RWPE1 (cell line): ENCODE measurements around the gene IFTAP.

Experiments used
- CTCF ChIA-PET: fragments of 350-600 bp; sonication (Branson Sonifier 250); formaldehyde crosslinking; extraction: SDS; loops from one replicate; lab custom pipeline; 2021; lab: Yijun Ruan, JAX
- POLR2A ChIA-PET: fragments of 400-600 bp; formaldehyde crosslinking; extraction: SDS; loops from one replicate; lab custom pipeline; 2020; ENCODE audit warnings: antibody characterized with exemption; ENCODE audit not compliant: low non-redundant PET; lab: Yijun Ruan, JAX
- DNase-seq: peaks from one replicate; pipeline ENCODE4 v3.0.0; 2012; ENCODE audit warnings: low spot score
- H3K27ac ChIP-seq: fragments of 450-650 bp; 2 replicates; pipeline ENCODE4 v1.5.1; 2017
- CTCF ChIP-seq: fragments of 450-650 bp; conservative IDR thresholded peaks from 2 replicates; pipeline ENCODE4 v1.5.1; 2017; ENCODE audit warnings: low read depth, mild to moderate bottlenecking

IFTAP gene

GRCh38 chr11:36618363-36619047 lies 24.2 kb downstream of the IFTAP start:
- H3K27ac ChIP-seq: no peak overlapping the region
- CTCF ChIA-PET: interaction anchor here (0.6 to 0.7 kb wide), 2 partner anchors 214 to 1988 kb away, joined by 3 read pairs; no protein-coding TSS in a partner anchor
- POLR2A ChIA-PET: no interaction called here
- no peak for DNase-seq
- TF ChIP-seq CTCF: no peak

GRCh38 chr11:36619502-36619901 lies 25.2 kb downstream of the IFTAP start:
- DNase-seq: no peak
- H3K27ac ChIP-seq: no peak overlapping the region
- POLR2A ChIA-PET: no interaction called here
- no peak for TF ChIP-seq CTCF
- CTCF ChIA-PET: no interaction called here

- TF ChIP-seq CTCF: no peak
- no peak for DNase-seq
- POLR2A ChIA-PET: no interaction called here
- CTCF ChIA-PET: interaction anchor here (0.6 kb wide), 2 partner anchors 26 to 343 kb away, joined by 3 read pairs; partner anchors contain the start of gene IFTAP
- H3K27ac ChIP-seq: no peak overlapping the region
Measured at GRCh38 chr11:36620246-36620645, 25.9 kb downstream of the IFTAP start.

- no peak overlapping the region for H3K27ac ChIP-seq
- ChIA-PET CTCF (interaction anchor here (0.6 to 1.0 kb wide), 2 partner anchors 59 to 186 kb away, joined by 3 to 5 read pairs; no protein-coding TSS in a partner anchor), POLR2A (no interaction called here)
- peak; percentile 26 for DNase-seq
- TF ChIP-seq CTCF: peak; percentile 52
Measured at GRCh38 chr11:36622431-36623136, 28.3 kb downstream of the IFTAP start.

GRCh38 chr11:36623494-36623893 lies 29.2 kb downstream of the IFTAP start:
- no peak overlapping the region for H3K27ac ChIP-seq
- DNase-seq: no peak
- CTCF ChIA-PET: interaction anchor here (0.6 to 1.0 kb wide), 4 partner anchors 59 to 339 kb away, joined by 3 to 5 read pairs (median 3); no protein-coding TSS in a partner anchor
- TF ChIP-seq CTCF: no peak
- POLR2A ChIA-PET: no interaction called here

- CTCF ChIA-PET: no interaction called here
Measured at GRCh38 chr11:36627006-36627405, 32.7 kb downstream of the IFTAP start.

More at GRCh38 chr11:36627006-36627405, 32.7 kb downstream of the IFTAP start:
- DNase-seq: no peak
- no peak for TF ChIP-seq CTCF
- POLR2A ChIA-PET: no interaction called here
- no peak overlapping the region for H3K27ac ChIP-seq
